Bronchial epithelial cell (primary cell): ENCODE data around the gene ASB1. TPM values are rescaled to one million over a fixed set of nuclear protein-coding genes. Genes with fewer than 3 reads are reported as not detected.

ENCODE experiments used
- DNase-seq: peaks from one replicate; pipeline ENCODE4 v3.0.0-alpha.2; 2010; ENCODE audit warnings: low read depth
- FAIRE-seq: peaks from 2 replicates; lab custom pipeline; 2011; peaks lifted over from hg19 to GRCh38; lab: Jason Lieb, UNC
- H3K27me3 ChIP-seq: 2 replicates; pipeline ENCODE4 v1.5.1; 2011; ENCODE audit warnings: low read length; ENCODE audit not compliant: control insufficient read depth, insufficient read depth
- H3K36me3 ChIP-seq: 2 replicates; pipeline ENCODE4 v1.5.1; 2011; ENCODE audit warnings: low read length; ENCODE audit not compliant: control insufficient read depth, insufficient read depth
- H3K4me3 ChIP-seq: 2 replicates; pipeline ENCODE4 v1.5.1; 2011; ENCODE audit warnings: mild to moderate bottlenecking, low read depth, low read length, control low read depth
- CTCF ChIP-seq: IDR thresholded peaks from 2 replicates; pipeline ENCODE4 v1.5.1; 2011; ENCODE audit warnings: mild to moderate bottlenecking, moderate library complexity, low read length, control low read depth, inconsistent platforms; ENCODE audit not compliant: insufficient read depth, severe bottlenecking
- total RNA-seq: library from RNA; depleted of rRNA; stranded (reverse); fragments of >200 nt; gene quantifications from 2 replicates; pipeline ENCODE4 v1.2.1, GENCODE V29; 2014

ASB1 gene
- total RNA-seq, 1 donor from 2014 or later: 41.9 TPM

- FAIRE-seq: no peak
- no peak for DNase-seq
- no peaks in the 10 kb centered on the region for H3K36me3 ChIP-seq
- TF ChIP-seq CTCF: no peak
- no peak overlapping the region for H3K4me3 ChIP-seq
- H3K27me3 ChIP-seq: no peaks in the 10 kb centered on the region
These were observed 51.5 kb downstream of the ASB1 start for GRCh38 chr2:238478216-238478615.

GRCh38 chr2:238479847-238480246 is 53.1 kb downstream of the ASB1 start:
- FAIRE-seq: no peak

GRCh38 chr2:238483021-238483420 is 56.3 kb downstream of the ASB1 start:
- no peak for FAIRE-seq

More at GRCh38 chr2:238479847-238480246, 53.1 kb downstream of the ASB1 start:
- no peak for DNase-seq
- no peaks in the 10 kb centered on the region for H3K27me3 ChIP-seq
- H3K36me3 ChIP-seq: no peaks in the 10 kb centered on the region
- H3K4me3 ChIP-seq: no peak overlapping the region
- no peak for TF ChIP-seq CTCF

GRCh38 chr2:238483656-238484055 is 56.9 kb downstream of the ASB1 start:
- no peak for DNase-seq
- Histone ChIP-seq H3K4me3 (no peak overlapping the region), H3K36me3 (no peaks in the 10 kb centered on the region), H3K27me3 (no peaks in the 10 kb centered on the region)
- no peak for TF ChIP-seq CTCF
- FAIRE-seq: no peak

More at GRCh38 chr2:238483021-238483420, 56.3 kb downstream of the ASB1 start:
- Histone ChIP-seq H3K36me3 (no peaks in the 10 kb centered on the region), H3K27me3 (no peaks in the 10 kb centered on the region), H3K4me3 (no peak overlapping the region)
- TF ChIP-seq CTCF: no peak
- DNase-seq: no peak

- Histone ChIP-seq H3K4me3 (no peak overlapping the region), H3K27me3 (no peaks in the 10 kb centered on the region), H3K36me3 (no peaks in the 10 kb centered on the region)
- no peak for DNase-seq
- FAIRE-seq: no peak
- no peak for TF ChIP-seq CTCF
These were observed 58.1 kb downstream of the ASB1 start for GRCh38 chr2:238484522-238485452.
